Hypothalamus (tissue), 51 donors: ENCODE data around the gene LRIT2.

Experiments
- DNase-seq, 51 donors: peaks; one replicate each; lab custom pipeline; 2025; lab: John Stamatoyannopoulos, UW

Gene LRIT2

GRCh38 chr10:84243759-84244158 is 18.4 kb upstream of the LRIT2 start:
- no peak for DNase-seq

GRCh38 chr10:84241185-84241790 is 15.9 kb upstream of the LRIT2 start, which contains the start of gene LRIT1:
LRIT1 (minus strand) TSS chr10:84241546; CDS start chr10:84241439, 107 bp downstream.
- no peak for DNase-seq

GRCh38 chr10:84238909-84239308 is 13.6 kb upstream of the LRIT2 start:
- no peak for DNase-seq

GRCh38 chr10:84237199-84238051 is 12.1 kb upstream of the LRIT2 start:
- DNase-seq = no peak

DNA sequence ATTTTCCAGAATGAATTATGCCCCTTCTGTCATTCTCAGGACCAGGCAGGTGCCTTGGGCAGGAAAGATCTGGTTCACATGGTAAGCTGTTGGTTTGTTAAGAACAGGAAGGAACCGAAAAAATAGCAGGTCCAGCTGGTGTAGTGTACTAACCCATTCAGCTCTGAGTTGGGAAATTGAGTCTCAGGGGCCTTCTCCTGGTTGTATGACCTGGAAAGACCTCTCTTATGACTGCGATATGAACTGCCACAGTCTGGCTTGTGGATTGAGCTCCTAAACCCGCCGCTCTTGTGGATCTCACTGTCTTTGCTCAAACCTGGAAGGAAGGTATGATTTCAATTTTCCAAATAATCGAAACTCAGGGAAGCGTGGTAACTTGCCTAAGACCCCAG is 11.5 kb upstream of the LRIT2 start:
- no peak for DNase-seq

DNA sequence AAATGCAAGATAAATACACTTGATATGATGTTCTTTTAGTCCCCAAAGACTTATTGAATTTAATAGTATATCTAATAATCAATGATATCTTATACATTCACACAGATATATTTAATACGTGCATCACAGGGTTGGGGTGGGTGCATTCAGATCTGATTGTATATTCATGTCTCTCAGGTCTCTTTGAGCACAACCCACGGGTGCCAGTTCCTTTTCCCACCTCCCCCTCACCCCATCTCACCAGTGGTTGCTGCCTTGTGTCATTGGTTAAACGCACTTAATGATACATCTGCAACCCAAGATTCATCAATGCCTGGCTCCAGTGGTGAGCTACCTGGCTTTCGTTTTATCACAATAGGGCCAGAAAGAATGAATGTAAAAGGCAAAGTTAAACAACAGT is 9.8 kb upstream of the LRIT2 start:
- no peak for DNase-seq

- DNase-seq = no peak
Observed at GRCh38 chr10:84234479-84234878, 9.1 kb upstream of the LRIT2 start.

- peak in 1 of 51 donors; percentile 11 for DNase-seq
Observed at GRCh38 chr10:84233940-84234339, 8.6 kb upstream of the LRIT2 start.

DNA sequence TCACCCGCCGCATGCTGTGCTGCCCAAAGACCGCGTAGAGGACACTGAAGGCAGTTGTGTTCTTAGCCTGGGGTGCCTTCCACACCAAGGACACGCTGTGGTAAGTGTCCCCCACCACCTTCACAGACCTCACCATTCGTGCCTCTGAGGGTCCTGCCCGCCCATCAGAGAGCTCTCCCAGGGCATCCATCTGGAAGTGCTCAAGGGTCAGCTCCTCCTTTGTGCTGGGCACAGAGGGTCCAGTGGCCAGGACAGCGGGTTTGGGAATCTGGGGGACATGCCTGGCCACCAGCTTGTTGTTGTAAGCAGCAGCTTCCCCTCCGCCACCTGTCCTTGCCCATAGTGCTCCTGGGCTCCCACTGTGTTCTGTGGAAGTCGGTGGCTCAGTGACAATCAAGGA is 7.0 kb upstream of the LRIT2 start:
- DNase-seq = no peak

- DNase-seq = no peak
Observed at GRCh38 chr10:84230359-84230758, 5.0 kb upstream of the LRIT2 start.

GRCh38 chr10:84227810-84228209 is 2.5 kb upstream of the LRIT2 start:
- peak in 2 of 51 donors; percentile 6 to 20 for DNase-seq

DNA sequence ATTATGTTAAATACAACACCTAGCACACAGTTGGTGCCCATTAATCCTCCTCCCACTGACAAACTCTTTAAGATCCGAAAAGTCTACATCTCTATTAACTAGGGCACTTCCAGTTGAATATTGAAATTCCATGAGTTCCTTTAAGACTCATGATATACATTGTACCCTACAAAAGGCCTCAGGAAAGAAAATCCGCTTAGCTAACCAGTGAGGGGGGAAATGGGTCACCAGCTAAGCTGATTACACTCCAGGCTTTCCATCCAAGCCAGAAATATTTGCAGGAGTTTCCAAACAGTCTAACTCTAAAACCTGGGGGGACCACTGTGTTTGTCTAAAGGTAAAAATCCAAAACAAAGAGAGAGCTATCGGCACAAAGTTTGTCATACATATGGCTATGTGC is 1.3 kb upstream of the LRIT2 start:
- no peak for DNase-seq

DNA sequence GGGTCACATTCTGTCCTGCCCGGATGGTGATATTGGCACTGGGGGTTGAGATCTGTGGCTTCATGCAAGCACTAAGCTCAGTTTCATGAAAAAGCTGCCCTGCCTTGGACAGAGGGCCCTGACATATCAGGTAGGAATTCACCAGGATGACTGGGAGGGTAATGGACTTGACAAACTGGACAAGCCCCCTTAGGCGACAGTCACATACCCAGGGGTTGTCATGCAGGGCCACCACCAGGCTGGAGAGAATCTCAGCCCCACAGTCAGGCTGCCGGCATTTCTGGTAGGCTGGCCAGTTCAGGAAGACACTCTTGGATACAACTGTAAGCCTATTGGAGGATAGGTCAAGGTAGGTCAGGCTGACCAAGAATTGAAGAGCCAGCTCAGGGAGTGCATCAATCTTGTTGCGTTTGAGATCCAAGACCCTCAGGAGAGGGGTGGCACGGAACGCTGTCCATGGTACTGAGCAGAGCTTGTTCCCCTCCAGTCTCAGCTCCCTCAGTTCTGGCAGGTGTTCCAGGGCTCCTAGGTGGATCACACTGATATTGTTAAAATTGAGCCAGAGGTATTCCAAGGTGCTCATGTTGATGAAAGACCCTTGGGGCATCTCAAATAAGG is 824 bp downstream of the LRIT2 start:
- no peak for DNase-seq

DNA sequence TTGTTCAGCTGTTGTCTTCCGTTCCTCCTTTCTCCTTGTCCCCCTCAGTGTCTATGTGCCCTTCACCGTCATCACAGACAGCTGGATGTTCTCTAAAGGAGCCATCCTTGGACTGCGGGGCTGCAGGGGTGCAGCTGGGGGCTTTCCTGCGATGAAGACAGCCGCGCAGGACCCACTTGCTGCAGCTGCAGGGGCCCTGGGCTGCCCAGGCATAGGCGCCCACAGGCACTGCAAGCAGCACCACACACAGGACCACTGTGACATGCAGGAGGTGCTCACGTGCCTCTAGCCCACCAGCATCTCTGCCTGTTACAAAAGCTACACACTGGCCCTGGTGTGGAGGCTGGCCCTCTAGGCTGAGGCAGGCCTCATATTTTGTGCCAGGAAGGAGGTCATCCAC is 3.4 kb downstream of the LRIT2 start:
- no peak for DNase-seq

DNA sequence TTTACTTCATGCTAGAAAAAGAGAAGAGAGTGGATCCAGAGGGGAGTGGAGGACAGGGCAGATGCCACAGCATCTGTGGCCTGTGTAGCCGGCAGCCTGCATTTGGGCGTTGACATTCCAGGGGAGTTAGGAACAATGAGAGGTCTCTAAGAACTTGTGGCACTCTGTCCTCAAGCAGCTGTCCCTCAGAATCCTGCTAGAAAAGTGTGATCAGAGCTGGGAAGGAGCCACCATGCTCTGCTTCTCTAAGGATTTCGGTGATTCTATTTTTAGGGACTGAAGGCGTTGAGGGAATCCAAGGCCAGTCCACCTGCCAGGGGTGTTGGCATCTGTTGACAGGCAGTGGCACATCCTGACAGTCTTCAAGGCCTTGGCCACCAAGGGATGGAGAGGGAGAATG is 7.6 kb downstream of the LRIT2 start:
- DNase-seq = no peak

GRCh38 chr10:84216834-84217233 is 8.5 kb downstream of the LRIT2 start:
- no peak for DNase-seq

DNA sequence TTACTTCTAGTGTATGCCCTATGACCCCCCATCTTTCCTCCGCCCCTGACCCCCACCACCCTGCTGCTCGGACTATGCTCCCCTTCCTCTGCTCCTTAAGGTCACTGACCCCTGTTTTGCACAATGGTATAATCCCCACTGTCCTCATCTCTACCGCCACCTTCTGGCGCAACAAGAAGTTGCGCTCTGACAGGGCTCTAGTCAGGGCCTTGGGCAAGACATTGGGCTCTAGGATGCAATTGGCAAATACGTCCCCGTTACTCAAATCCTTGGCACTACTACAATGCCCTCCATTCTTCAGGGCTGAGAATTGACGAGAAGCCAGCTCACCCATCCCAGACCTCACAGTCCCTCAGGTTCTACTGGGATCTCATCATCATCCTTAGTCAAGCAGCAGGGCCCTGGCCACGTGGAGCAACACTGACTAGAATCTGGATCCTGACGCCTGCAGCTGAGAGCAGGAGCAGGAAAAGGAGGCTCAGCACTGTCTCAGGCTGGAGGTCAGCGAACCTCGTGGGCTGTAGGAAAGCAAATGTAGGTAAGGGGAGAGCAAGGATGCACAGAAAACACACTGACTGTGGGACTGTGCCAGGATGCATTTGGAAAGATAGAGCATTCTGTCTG is 10.6 kb downstream of the LRIT2 start:
- peak in 13 of 51 donors; percentile 3 to 51 (median 15) for DNase-seq

DNA sequence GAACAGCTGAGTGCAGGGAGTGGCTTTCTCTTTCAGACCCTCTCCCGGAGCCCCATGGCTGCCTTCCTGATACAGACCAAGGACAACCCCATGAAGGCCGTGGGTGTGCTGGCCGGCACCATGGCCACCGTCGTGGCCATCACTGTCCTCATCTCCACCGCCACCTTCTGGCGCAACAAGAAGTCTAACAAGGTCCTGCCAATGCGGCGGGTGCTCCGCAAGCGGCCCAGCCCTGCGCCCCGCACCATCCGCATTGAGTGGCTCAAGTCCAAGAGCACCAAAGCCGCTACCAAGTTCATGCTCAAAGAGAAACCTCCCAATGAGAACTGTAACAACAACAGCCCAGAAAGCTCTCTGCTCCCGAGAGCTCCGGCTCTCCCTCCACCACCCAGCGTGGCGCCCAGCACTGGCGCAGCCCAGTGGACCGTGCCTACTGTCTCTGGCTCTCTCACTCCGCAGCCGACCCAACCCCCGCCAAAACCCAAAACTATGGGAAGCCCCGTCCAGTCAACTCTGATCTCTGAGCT is 11.2 kb downstream of the LRIT2 start:
- no peak for DNase-seq

DNA sequence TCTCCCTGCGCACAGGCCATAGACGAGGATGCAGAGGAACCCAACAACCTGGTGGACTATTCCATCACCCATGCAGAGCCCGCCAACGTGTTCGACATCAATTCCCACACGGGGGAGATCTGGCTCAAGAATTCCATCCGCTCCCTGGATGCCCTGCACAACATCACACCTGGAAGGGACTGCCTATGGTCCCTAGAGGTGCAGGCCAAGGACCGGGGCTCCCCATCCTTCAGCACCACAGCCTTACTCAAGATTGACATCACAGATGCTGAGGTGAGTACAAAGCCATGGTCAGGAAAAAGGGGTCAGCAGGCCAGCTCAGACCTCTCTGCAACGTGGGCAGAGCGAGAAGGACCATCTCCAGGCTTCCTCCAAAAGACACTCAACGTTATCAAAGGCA is 12.3 kb downstream of the LRIT2 start:
- DNase-seq = no peak

- DNase-seq = no peak
Observed at GRCh38 chr10:84212014-84212413, 13.3 kb downstream of the LRIT2 start.

- no peak for DNase-seq
Observed at GRCh38 chr10:84211566-84211965, 13.8 kb downstream of the LRIT2 start.
